Coronary artery (tissue), 2 donors: ENCODE results near the gene DYNLT2.

ENCODE experiments used
- DNase-seq: peaks from one replicate; pipeline ENCODE4 v3.0.0-alpha.2; 2017; ENCODE audit warnings: low spot score
- H3K27ac ChIP-seq, 2 donors: fragments of 200-600 bp; sonication (generic); one replicate each; pipeline ENCODE4 v1.5.1; 2016 to 2019
- H3K4me3 ChIP-seq: fragments of 200-600 bp; sonication (generic); 2 replicates; pipeline ENCODE4 v1.5.1; 2016; ENCODE audit warnings: mild to moderate bottlenecking, moderate library complexity
- TF ChIP-seq, protein P1 (sequence below): fragments of 200-600 bp; sonication (generic); IDR thresholded peaks from one replicate; pipeline ENCODE4 v1.5.1; 2019; ENCODE audit warnings: antibody characterized with exemption

Gene DYNLT2

DNA sequence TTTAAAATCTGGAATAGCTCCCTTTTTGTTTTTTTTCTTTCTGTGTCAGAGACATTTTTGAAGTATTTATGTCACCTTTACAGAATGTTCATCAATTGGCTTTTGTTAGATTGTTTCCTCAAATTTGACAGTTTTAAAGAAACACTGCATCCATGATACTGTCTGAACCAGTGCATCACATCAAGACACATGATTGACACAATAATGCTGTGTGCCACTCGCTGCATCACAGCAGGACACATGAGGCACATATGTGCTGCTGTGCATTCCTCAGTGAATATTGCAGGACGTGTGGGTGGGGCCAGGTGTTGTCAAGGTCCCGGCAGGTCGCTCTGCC, 37.4 kb upstream of the DYNLT2 start:
- Histone ChIP-seq H3K27ac (no peak overlapping the region), H3K4me3 (no peak overlapping the region)
- DNase-seq: no peak
- TF ChIP-seq, protein P1, sequence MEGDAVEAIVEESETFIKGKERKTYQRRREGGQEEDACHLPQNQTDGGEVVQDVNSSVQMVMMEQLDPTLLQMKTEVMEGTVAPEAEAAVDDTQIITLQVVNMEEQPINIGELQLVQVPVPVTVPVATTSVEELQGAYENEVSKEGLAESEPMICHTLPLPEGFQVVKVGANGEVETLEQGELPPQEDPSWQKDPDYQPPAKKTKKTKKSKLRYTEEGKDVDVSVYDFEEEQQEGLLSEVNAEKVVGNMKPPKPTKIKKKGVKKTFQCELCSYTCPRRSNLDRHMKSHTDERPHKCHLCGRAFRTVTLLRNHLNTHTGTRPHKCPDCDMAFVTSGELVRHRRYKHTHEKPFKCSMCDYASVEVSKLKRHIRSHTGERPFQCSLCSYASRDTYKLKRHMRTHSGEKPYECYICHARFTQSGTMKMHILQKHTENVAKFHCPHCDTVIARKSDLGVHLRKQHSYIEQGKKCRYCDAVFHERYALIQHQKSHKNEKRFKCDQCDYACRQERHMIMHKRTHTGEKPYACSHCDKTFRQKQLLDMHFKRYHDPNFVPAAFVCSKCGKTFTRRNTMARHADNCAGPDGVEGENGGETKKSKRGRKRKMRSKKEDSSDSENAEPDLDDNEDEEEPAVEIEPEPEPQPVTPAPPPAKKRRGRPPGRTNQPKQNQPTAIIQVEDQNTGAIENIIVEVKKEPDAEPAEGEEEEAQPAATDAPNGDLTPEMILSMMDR: no peak

DNA sequence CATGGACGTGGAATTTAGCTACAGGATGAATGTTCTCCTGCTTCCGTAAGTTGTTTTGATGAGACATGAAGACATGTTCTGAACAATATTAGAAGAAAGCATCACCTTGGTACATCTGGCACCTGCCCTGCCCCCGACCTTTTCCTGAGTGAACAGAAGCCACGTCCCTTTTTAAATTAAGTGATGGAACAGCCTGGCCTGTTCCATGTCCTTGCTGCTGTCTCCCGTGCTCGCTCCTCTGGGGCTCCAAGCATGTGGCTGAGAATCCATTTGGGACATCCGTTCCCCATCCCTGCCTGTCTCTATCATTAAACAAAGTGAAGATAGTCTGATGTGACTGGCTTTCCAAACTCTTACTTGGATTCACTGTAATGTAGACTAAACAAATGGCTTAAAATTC, 36.4 kb upstream of the DYNLT2 start:
- TF ChIP-seq, protein P1: no peak
- DNase-seq: peak; percentile 49
- Histone ChIP-seq H3K27ac (no peak overlapping the region), H3K4me3 (no peak overlapping the region)

DNA sequence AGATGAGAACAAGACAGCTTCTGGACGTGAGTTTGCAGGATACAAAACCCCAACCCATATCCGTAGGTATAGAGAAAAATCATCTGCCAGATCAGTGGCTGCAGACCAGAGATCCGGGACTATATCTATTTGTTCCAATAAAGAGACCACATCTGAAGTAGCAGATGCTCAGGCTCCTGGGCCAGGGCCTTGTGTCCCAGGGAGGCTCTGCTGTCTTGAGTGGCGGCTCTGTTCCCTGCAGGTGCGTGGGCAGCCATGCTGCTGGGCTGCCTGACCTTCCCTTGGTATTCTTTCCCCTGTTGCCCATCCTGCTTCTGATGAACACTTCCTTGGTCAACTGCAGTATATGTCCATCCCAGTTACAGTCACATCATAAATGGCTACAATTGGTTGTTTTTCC, 35.0 kb upstream of the DYNLT2 start:
- TF ChIP-seq, protein P1: no peak
- DNase-seq: no peak
- Histone ChIP-seq H3K4me3 (no peak overlapping the region), H3K27ac (no peak overlapping the region)

DNA sequence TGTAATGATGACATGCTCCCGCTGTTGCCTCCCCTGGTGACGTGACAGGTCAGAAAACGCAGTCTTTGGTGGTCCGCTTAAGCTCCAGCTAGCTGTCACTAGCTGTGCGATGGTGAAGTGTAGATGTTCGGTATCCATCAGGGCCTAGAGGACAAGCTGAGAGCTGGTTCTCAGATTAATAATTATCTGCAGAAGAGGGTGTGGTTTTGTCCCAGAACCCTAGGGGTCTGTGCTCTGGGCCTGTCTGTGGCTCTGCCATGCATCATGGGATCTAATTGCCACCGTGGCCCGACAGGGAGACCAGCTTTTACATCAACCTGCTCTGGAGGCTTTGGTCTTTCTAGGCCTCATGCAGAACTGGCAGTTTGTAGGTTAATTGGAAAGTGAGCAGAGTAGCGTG, 34.2 kb upstream of the DYNLT2 start:
- H3K27ac ChIP-seq: no peak overlapping the region
- peak; percentile 11 for DNase-seq
- no peak overlapping the region for H3K4me3 ChIP-seq
- TF ChIP-seq, protein P1: no peak

DNA sequence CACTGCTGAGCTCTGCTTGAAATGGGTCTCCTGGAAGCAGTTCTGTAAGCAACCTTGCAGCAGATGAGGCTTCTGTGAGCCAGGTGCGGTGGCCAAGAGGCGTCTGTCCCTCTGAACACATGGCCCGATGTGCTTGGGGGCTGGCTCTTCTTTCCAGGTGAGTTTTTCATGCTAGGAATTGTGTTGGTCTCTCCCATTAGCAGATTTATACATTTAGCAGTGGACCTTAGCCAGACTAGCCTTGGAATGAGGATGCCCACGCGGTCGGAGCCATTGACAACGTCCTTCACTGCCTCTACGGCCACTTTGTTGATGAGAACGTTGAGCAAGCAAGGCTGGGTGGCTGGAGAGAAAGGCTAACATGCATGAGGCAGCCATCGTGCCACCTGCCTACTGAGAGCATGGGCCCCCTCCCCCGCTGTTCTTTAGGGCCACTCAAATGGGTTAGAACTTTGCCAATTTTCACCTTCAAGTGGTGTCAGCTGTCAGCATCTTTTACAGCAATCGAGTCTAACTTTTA, 33.5 kb upstream of the DYNLT2 start:
- DNase-seq: peak; percentile 19
- Histone ChIP-seq H3K27ac (no peak overlapping the region), H3K4me3 (no peak overlapping the region)
- TF ChIP-seq, protein P1: no peak

DNA sequence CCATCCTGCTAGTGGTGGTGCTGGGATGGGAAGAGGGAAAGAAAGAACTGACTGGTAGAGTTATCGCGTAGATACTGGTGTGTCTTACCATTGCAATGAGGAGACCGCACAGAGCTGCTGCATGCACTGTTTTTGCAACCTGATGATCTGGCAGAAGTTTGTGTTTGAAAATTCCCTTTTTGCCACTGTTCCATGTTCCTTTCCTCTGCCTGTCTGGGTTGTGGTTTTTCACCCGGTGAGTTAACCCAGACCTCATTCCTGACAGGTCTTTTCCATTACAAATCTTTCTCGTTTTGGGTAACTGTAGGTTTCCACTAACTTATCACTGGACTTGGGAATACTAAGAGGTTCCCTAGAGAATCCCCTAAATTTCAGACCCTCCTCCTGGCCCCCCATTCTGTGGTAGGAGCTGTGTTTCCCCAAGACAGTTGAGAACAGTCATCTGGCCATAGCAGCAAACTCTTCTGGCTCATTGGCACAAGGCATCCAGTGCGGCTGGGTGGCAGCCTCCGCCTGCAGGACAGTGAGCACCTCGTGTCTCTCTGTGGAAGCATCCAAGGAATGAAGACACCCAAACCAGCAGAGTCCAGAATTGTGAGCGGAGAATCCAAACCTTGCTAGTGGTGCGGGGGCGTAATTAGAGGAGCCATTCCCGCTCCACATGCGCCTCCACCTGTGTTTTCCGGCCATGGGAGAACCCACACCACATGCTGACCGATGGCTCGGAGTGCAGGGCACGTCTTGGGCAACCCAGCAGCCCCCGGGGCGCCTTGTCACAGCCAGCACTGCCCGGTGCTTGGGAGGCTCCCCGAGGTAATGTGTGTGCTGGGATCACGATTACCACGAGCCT, 32.8 kb upstream of the DYNLT2 start:
- TF ChIP-seq, protein P1: no peak
- no peak overlapping the region for H3K4me3 ChIP-seq

DNA sequence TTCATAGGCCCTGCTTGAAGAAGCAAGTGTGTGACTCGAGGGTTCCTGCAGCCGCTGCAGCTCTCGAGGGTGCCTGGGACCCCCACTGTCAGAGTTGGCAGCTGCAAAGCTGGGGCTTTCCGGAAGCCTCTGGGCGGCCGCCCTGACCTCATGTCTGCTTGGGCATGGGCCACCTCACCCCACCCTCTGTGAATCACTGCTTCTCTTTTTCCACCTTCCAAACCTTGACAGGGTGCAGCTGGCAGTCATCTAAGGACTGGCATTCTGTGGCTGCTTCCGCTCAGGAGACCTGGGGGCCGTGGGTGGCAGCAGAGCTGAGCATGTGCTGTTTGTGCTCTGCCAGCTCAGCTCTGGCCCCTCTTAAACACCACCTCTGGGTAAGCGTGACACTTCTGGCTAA, 32.0 kb upstream of the DYNLT2 start:
- H3K4me3 ChIP-seq: no peak overlapping the region
- DNase-seq: peak; percentile 54
- TF ChIP-seq, protein P1: no peak
- no peak overlapping the region for H3K27ac ChIP-seq

More for the DNA sequence above, 32.8 kb upstream of the DYNLT2 start:
- H3K27ac ChIP-seq: no peak overlapping the region
- DNase-seq: peak; percentile 67
